ENCODE measurements around the gene SOX9.

The SOX9 gene

DNA sequence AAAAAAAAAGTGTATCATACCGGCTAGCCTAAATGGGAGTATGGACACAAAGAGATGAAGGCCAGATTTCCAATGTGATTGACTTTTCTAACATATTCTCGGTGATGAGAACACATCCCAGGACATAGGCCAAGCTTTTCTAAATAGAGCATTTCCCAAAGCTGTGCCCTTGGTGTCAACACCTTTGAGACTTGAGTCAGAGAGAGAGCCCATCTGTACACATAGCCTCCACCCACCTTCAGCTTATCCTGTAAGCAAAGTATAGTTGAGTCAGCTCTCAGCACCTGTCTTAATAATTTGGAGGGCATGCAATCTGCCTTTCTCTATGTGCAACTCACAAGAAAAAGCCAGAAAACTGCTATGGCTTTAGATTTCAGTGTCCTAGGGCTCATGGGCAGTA, 42.7 kb downstream of the SOX9 start:
- no peak for DNase-seq

GRCh38 chr17:72164158-72164739, 43.4 kb downstream of the SOX9 start:
- no peak for DNase-seq

- DNase-seq: no peak
Measured at GRCh38 chr17:72165192-72165866, 44.5 kb downstream of the SOX9 start.

- DNase-seq: no peak
Measured at GRCh38 chr17:72165867-72166439, 45.1 kb downstream of the SOX9 start.

DNA sequence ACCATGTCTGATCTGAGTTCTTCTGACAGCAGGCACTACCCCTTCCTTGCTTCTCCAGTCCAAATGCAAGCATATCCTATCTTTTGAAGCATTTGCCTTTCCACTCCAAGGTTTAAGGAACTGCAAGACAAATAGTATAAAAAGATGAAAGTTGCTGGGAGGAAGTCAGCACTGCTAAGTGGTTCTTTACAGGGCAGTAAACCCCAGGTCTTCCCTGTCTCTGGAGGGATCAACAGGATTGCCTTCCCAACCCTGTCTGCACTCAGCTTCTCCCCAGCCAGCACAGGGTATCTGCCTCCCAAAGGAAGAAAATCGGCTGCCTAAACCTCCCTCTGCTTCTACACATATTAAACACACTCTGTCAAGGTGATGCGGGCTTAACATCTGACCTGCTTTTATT, 46.8 kb downstream of the SOX9 start:
- no peak for DNase-seq

DNA sequence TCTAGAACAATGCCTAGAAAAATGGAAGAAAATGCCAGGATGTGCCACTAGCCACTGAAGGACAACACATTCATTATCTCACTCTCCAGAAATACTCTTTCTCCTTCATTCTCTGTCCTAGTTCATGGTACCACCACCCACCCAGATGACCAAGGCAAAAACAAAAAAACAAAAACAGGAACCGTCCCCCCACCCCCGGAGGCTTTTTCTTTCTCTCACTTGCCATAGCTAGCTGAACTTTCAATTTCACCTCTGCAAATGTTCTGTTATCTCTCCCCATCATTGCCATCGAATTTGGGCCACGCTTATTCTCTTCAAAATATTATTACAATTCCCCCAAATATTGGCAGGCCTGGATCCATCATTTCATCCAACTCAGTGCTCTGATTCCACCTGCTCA, 49.0 kb downstream of the SOX9 start:
- DNase-seq: no peak

DNA sequence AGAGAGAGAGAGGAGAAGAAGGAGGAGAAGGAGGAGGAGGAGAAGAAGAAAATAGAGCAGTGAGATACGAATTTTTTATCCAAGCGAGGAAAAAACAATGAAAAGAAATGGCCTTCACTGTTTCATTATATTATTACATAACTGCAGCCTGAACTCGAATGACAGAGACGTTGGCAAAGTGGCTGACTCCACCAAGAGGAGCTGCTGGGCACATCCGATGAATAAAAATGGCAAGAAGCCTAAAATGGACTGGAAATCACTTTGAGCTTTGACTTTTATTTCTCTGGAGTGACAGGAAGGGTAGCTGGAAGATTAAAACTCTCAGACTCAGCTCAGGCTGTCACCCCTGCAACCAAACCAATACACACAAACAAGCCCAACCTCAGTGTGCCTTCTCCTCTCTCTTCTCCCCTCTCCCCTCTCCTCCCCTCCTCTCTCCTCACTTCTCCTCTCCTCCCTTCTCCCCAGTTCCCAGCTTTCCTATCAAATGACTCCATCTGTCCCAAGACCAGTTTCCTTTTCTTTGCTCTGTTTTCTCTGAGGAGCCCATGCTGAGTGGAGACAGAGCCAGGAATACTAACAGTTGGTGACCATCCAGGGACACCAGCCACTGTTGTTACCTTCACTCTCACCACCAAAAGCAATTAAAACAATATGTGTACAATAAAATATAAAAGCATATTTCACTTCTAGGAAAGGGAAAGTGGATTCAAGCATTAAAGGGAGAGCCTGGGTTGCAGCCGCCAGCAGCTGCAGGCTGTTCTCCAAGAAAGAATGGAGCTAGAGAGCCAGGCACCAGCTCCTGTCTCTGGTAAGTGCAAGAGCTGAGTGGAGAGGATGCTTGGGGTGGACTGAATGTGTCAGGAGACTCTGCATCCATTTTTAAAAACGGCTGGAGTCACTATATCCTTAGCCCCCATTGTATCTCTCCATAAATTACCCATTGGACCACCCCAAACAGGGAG, 51.2 kb downstream of the SOX9 start:
- DNase-seq: no peak

GRCh38 chr17:72173499-72174116, 52.8 kb downstream of the SOX9 start:
- DNase-seq: no peak

DNA sequence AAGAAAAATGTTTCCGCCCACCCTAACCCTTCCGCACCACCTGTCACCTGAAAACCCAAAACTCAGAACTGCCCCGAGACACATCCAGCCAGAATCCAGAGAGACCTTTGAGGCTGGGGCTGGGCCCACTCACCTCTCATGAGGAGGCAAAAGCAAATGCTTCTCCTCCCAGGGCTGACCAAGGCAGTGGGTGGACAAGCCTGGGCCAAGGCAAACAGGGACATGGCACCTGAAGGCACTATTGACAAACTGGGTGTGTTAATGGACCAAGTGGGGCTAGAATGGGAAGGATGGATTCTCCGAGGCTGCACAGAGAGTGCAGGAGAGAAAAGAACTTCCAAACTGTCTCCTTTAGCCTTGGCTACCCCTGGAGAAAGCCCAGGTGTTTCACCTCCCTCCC, 54.4 kb downstream of the SOX9 start:
- no peak for DNase-seq

Measured in NCI-H2107 (cell line).